Epithelial cell of proximal tubule (primary cell): ENCODE measurements around the gene PARD6B. TPM values are rescaled to one million over a fixed set of nuclear protein-coding genes. Genes with fewer than 3 reads are reported as not detected.

Experiments
- DNase-seq: peaks from one replicate; pipeline ENCODE4 v3.0.0-alpha.2; 2011; ENCODE audit warnings: low read depth
- H3K4me3 ChIP-seq: 2 replicates; pipeline ENCODE4 v1.5.1; 2011; ENCODE audit warnings: low read depth, mild to moderate bottlenecking, low read length
- total RNA-seq: library from RNA; depleted of rRNA; stranded (reverse); fragments of >200 nt; gene quantifications from 2 replicates; pipeline ENCODE4 v1.2.3, GENCODE V29; 2015
- TF ChIP-seq, protein P1 (sequence below): conservative IDR thresholded peaks from 2 replicates; pipeline ENCODE4 v1.5.1; 2012; ENCODE audit warnings: low read depth, mild to moderate bottlenecking, low read length

Gene PARD6B
- total RNA-seq, 1 donor from 2014 or later: 44.4 TPM

DNA sequence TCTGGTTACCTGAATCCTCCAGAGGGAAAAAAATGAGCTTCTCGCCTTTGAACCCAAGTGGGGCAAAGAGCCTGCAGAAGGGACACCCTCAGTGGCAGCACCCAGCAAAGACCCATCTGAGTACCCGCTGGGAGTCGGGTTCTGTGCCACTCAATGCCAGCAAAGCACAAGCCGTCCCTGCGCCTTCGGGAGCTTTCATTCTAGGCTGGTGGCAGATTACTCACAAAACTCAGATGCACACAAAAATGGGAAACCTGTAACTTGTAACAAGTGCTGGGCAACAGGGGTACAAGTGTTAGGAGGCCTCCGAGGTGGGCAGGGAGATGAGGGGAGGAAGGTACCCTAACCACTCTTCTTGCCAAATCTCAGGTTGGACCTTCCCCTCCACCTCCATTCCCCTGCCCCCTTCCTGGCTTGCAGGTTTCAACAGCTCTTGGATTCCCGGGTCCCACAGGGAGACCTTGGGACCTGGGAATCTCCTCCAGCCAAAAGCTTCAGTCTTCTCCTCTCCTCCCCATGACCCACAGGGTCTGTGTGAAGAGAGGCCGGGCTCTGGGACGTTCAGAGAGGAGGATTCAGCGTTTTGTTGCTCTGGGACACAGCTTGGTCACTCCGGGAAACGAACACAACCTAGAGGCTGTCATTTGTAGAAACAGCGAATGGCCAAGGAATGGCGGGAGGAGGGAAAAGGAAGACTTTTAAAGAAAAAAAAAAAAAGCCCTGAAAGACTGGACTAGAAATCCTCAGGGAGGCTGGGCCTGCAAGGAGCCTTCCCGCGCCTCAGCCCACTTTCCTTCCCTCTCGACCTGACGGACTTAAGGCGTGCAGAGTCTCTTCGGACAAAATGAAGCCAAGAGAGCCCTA, 1.2 kb upstream of the PARD6B start:
- TF ChIP-seq, protein P1, sequence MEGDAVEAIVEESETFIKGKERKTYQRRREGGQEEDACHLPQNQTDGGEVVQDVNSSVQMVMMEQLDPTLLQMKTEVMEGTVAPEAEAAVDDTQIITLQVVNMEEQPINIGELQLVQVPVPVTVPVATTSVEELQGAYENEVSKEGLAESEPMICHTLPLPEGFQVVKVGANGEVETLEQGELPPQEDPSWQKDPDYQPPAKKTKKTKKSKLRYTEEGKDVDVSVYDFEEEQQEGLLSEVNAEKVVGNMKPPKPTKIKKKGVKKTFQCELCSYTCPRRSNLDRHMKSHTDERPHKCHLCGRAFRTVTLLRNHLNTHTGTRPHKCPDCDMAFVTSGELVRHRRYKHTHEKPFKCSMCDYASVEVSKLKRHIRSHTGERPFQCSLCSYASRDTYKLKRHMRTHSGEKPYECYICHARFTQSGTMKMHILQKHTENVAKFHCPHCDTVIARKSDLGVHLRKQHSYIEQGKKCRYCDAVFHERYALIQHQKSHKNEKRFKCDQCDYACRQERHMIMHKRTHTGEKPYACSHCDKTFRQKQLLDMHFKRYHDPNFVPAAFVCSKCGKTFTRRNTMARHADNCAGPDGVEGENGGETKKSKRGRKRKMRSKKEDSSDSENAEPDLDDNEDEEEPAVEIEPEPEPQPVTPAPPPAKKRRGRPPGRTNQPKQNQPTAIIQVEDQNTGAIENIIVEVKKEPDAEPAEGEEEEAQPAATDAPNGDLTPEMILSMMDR: no peak
- DNase-seq: no peak
- H3K4me3 ChIP-seq: peak overlapping the region; percentile 92

DNA sequence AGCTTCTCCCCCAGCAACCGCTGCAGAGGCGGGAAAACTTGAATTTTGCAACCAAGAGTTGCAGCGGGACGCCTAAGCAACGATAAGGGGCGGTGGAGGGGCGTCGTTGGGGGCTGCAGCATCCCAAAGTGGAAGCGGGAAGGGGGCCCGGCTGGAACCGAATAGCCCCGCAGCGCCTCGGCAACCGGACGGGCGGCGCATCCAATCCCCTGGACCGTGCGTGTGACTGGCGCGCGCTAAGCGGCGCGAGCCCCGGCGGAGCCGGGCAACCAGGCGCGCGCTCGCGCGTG, 670 bp upstream of the PARD6B start:
- DNase-seq: no peak
- TF ChIP-seq, protein P1: no peak
- H3K4me3 ChIP-seq: peak overlapping the region; percentile 92

DNA sequence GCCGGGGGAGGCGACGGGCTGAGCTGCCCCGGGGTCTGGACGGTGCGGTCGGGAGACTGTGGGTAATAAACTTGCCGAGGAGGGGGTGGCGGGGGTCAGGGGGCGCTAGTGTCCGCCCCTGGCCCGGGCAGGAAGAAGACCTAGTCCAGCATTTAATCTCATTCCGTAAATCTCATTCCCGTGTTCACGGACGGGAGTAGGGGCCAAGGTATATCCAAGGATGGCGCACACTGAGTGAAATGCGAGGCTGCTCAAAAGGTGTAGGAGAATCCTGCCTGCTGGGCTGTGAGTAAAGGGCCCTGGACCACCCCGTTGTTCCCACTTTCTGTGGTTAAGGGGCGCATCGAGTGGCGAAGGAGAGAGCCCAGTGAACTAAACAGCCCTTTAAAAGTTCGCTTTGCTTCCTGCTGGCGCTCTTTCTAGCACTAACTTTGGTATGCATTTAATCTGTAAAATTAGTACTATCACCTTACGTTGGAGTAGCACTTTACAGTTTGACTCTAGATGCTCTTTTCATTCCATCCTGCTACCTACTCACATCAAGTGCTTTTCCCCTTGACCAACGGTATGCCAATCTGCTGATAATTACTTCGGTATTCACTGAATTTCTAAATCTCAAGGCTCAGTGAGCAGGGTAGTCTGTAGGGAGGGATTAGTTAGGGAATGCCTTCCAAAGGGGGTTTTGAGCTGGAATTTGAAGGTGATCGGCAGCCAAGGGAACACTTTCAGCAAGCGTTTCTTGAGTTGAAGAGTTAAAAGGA, 730 bp downstream of the PARD6B start:
- DNase-seq: no peak
- TF ChIP-seq, protein P1: no peak
- H3K4me3 ChIP-seq: peak overlapping the region; percentile 92

DNA sequence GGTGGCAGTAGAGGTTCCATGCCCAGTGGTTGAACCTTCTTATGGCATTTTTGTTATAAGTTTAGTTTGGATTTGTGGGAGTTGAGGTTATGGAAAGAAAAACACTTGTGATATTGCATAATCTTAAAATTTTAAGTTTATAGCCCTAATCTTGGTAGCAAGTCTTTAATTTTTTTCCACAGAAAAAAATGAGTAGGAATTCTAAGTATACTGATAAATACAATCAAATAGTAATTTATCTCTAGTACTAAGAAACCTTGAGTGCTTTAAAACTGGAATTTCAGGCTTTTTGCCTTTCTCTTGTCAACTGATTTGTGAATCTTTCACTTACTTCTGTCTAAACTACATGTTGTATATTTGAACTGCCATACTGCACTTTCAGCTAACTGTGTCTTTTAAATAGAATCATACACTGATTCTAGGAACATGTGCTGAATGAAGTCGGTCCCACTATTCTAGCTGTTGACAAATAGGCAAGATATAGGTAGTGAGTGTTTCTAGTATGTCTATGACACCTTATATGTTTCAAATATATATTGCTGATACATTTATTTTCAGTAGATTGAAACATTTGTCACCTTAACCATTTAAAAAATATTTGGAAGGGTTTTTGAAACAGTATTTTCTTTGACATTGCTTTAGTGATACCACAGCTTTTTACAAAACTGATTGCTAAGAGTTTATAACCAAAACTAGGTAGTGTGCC, 2.4 kb downstream of the PARD6B start:
- TF ChIP-seq, protein P1: no peak
- DNase-seq: no peak
- peak overlapping the region; percentile 92 for H3K4me3 ChIP-seq

DNA sequence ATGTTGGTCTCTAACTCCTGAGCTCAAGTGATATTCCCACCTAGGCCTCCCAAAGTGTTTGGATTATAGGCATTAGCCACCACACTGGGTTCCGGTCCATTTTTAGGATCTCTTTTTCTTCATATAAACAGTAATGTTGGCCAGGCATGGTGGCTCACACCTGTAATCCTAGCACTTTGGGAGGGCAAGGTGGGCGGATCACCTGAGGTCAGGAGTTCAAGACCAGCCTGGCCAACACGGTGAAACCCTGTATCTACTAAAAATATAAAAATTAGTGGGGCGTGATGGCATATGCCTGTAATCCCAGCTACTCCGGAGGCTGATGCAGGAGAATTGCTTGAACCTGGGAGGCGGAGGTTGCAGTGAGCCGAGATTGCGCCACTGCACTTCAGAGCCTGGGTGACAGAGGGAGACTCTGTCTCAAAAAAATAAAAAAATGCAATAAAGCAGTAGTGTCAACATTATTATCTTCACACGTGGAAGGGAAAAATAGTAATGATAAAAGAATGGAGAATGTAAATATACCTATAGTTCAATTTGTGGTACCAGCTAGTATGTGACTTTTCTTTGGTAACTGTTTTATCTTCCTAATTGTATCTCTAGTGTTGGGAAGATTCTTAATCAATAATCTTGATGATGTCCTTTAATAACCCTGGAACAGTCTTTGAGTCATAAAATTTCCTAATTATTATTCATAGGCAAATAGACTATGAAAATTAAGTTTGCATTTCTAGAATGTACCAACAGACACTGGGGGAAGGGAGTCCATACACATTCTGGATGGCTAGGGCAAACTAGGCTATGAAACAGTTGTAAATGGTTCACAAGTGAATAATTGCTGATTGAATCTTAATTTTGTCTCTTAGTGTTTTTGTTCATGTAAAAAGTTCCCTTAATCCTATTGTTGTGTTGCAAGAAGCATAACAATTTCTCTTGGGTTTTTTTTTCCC, 3.6 kb downstream of the PARD6B start:
- TF ChIP-seq, protein P1: no peak
- H3K4me3 ChIP-seq: peak overlapping the region; percentile 92
- DNase-seq: no peak

DNA sequence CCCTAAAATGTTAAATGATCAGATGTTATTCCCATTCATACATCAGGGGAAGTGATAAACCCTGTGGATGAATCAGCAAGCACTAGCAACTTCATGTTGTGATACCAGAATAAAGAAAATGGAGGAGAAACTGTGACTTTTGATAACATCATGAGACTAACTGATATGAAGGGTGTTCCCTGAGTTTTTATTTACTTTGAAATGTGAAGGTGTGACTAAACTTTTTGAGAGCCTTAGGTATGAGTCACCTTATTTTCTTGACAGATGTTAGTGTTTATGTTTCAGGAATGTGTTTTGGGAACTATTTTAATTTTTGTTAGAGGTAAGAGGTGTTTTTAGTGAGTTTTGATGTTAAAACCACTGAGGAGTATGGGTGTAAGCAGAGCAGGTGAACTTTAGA, 4.4 kb downstream of the PARD6B start:
- no peak for DNase-seq
- peak overlapping the region; percentile 92 for H3K4me3 ChIP-seq
- TF ChIP-seq, protein P1: no peak
